Spleen (tissue), 11 donors: ENCODE measurements around the gene SLC25A31. TPM values are rescaled to one million over a fixed set of nuclear protein-coding genes. Genes with fewer than 3 reads are reported as not detected.

Source experiments
- DNase-seq: peaks from one replicate; pipeline ENCODE4 v3.0.0-alpha.2; 2020
- H3K27ac ChIP-seq, 8 donors: fragments of 200-600 bp; sonication (generic) in 7 of 8; 1 replicate in 4 of 8; 2 replicates in 4 of 8; pipeline versions ENCODE4 v1.5.0 to v1.8.0; 2016 to 2021; ENCODE audit warnings: inconsistent platforms in 4 of 8, mild to moderate bottlenecking in 4 of 8, moderate library complexity in 1 of 8
- H3K27me3 ChIP-seq, 7 donors: fragments of 200-600 bp; sonication (generic) in 6 of 7; replicated peaks in 1 of 7; 1 replicate in 4 of 7; 2 replicates in 3 of 7; pipeline versions ENCODE4 v1.5.0 to v1.8.0; 2016 to 2021; ENCODE audit warnings: inconsistent platforms in 3 of 7, mild to moderate bottlenecking in 1 of 7
- H3K36me3 ChIP-seq, 6 donors: fragments of 200-600 bp; sonication (generic) in 5 of 6; 1 replicate in 4 of 6; 2 replicates in 2 of 6; pipeline versions ENCODE4 v1.5.0 to v1.8.0; 2016 to 2021; ENCODE audit warnings: inconsistent platforms in 2 of 6
- H3K4me1 ChIP-seq, 6 donors: fragments of 200-600 bp; sonication (generic) in 5 of 6; 1 replicate in 3 of 6; 2 replicates in 3 of 6; pipeline versions ENCODE4 v1.5.0 to v1.8.0; 2016 to 2021; ENCODE audit warnings: inconsistent platforms in 3 of 6
- H3K4me3 ChIP-seq, 8 donors: fragments of 200-600 bp; sonication (generic) in 7 of 8; 1 replicate in 4 of 8; 2 replicates in 4 of 8; pipeline versions ENCODE4 v1.5.0 to v1.8.0; 2016 to 2021; ENCODE audit warnings: inconsistent platforms in 4 of 8, mild to moderate bottlenecking in 4 of 8, moderate library complexity in 2 of 8
- H3K9me3 ChIP-seq, 8 donors: fragments of 200-600 bp; sonication (generic) in 7 of 8; 1 replicate in 4 of 8; 2 replicates in 4 of 8; pipeline versions ENCODE4 v1.5.0 to v1.8.0; 2016 to 2021; ENCODE audit warnings: inconsistent platforms in 4 of 8
- CTCF ChIP-seq, 11 experiments: fragments of 200-600 bp in 7 of 11; fragments of 450-650 bp in 4 of 11; sonication (generic) in 4 of 11; IDR thresholded peaks in 8 of 11; conservative IDR thresholded peaks in 3 of 11; 1 replicate in 7 of 11; 2 replicates in 4 of 11; pipeline versions ENCODE4 v1.4.0 to v1.8.0; 2016 to 2021; ENCODE audit warnings: antibody characterized with exemption in 11 of 11, inconsistent platforms in 4 of 11, mild to moderate bottlenecking in 1 of 11
- POLR2A ChIP-seq, 3 donors: fragments of 450-650 bp; IDR thresholded peaks; one replicate each; pipeline ENCODE4 v1.5.1; 2017; ENCODE audit warnings: antibody characterized with exemption in 3 of 3, mild to moderate bottlenecking in 1 of 3
- POLR2AphosphoS5 ChIP-seq, 3 donors: sonication (generic); formaldehyde crosslinking; IDR thresholded peaks; one replicate each; pipeline ENCODE4 v1.5.1; 2017; ENCODE audit warnings: antibody characterized with exemption in 3 of 3
- WGBS, 5 donors: extraction: QIAGEN DNeasy Blood & Tissue Kit in 3 of 5; methylation state at CpG; one replicate each; pipeline versions ENCODE4 v1.1.5 to v1.1.7; 2013 to 2018; 5-methylcytosine and 5-hydroxymethylcytosine counted together
- intact Hi-C: fragments of 100-400 bp; cut with DNase I; formaldehyde crosslinking; loops from one replicate; pipeline ENCODE4 v1.15.0; 2023; ENCODE audit warnings: low total_unique reads
- polyA plus RNA-seq, 3 donors: library from polyadenylated mRNA; stranded (reverse); fragments of 200-250 nt; gene quantifications; one replicate each; pipeline ENCODE4 v1.2.1, GENCODE V29; 2013
- total RNA-seq, 7 donors: library from RNA; depleted of rRNA in 3 of 7; stranded (reverse); fragments of >200 nt in 3 of 7; fragmentation: NEBNext Ultra II Directional in 4 of 7; extraction: Animal tissue kit (Norgen Biotek cat#: 25700) in 4 of 7; gene quantifications; one replicate each; pipeline versions ENCODE4 v1.1.0 to v1.2.1, GENCODE V29; 2016 to 2021
- donor health status: healthy with polysubstance abuse.
- donor health status: DM: no; HTN: no; CAD: no; lungs with moderate emphysema.
- donor health status: DM: no; HTN: no; CAD: no.
- donor health status: Bipolar disorder and iron deficiency.
- donor health status: healthy.
- donor health status: DM: no; HTN: no; CAD: no.
- donor health status: DM: yes; HTN: yes; CAD: no.

SLC25A31 gene
- total and polyA plus RNA-seq, 10 donors = 0.07 TPM; not detected in 9

DNA sequence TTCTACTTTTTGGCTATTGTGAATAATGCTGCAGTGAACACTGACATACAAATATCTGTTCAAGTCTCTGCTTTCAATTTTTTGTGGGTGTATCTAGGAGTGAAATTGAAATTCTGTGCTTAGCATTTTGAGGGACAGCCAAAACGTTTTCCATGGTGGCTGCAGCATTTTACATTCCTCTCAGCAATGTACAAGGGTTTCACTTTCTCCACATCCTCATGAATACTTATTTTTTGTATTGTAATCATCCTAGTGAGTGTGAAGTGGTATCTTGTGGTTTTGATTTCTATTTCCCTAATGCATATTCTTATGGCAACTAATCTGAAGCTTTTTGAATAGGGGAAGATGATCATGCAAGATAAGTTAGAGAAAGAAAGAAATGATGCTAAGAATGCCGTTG, 92.2 kb downstream of the SLC25A31 start:
- 55 to 71% (median 60%) methylated on average over 2 of the region's 2 CpGs for WGBS, 5 donors
- Histone ChIP-seq H3K4me3 (no peak overlapping the region), H3K27ac (no peak overlapping the region), H3K27me3 (no peaks in the 10 kb centered on the region), H3K36me3 (no peaks in the 10 kb centered on the region), H3K9me3 (no peaks in the 10 kb centered on the region), H3K4me1 (no peaks in the 10 kb centered on the region)
- intact Hi-C loops = no loop called here
- no peak for DNase-seq
- TF ChIP-seq POLR2A (IDR thresholded peaks at IDR 0.05) = no peak
- no peak for TF ChIP-seq POLR2AphosphoS5 (IDR thresholded peaks at IDR 0.05)
- TF ChIP-seq CTCF (IDR thresholded peaks at IDR 0.05 in 8 of 11, conservative IDR thresholded peaks at IDR 0.05 in 3 of 11) = no peak

Other genes with a start within 250 kb of the SLC25A31 start
- gene INTU, start 97.4 kb upstream of the SLC25A31 start, total RNA-seq = 1 to 10 TPM; 3.0 to 9.1 (median 4.8) TPM
- gene INTU, start 97.4 kb upstream of the SLC25A31 start, polyA plus RNA-seq = 1 to 10 TPM in 2 of 3 donors, under 1 TPM in 1; 0.85 to 2.2 (median 1.8) TPM
- gene HSPA4L, start 51.9 kb downstream of the SLC25A31 start, total RNA-seq = 1 to 10 TPM in 6 of 7 donors, under 1 TPM in 1; 0.83 to 4.1 (median 3.5) TPM
- gene HSPA4L, start 51.9 kb downstream of the SLC25A31 start, polyA plus RNA-seq = under 1 TPM; 0.13 to 0.51 (median 0.24) TPM
- gene PLK4, start 150.5 kb downstream of the SLC25A31 start, total RNA-seq = 10 to 100 TPM in 1 of 7 donors, 1 to 10 TPM in 6; 2.3 to 10.4 (median 5.1) TPM
- gene PLK4, start 150.5 kb downstream of the SLC25A31 start, polyA plus RNA-seq = 1 to 10 TPM; 1.9 to 4.0 (median 2.8) TPM
- gene MFSD8, start 234.8 kb downstream of the SLC25A31 start, total RNA-seq = 10 to 100 TPM; 24.2 to 42.5 (median 37.0) TPM
- gene MFSD8, start 234.8 kb downstream of the SLC25A31 start, polyA plus RNA-seq = 10 to 100 TPM; 13.9 to 19.3 (median 14.4) TPM
- 10 to 100 TPM; 12.9 to 18.4 (median 17.1) TPM for gene ABHD18, start 235.0 kb downstream of the SLC25A31 start, total RNA-seq
- 1 to 10 TPM; 3.1 to 4.0 (median 4.0) TPM for gene ABHD18, start 235.0 kb downstream of the SLC25A31 start, polyA plus RNA-seq